CD1c-positive myeloid dendritic cell (primary cell): ENCODE data around the gene RSPO1.

Source experiments
- DNase-seq: peaks from one replicate; pipeline ENCODE4 v3.0.0-alpha.2; 2016; ENCODE audit errors: extremely low spot score

RSPO1 gene

DNA sequence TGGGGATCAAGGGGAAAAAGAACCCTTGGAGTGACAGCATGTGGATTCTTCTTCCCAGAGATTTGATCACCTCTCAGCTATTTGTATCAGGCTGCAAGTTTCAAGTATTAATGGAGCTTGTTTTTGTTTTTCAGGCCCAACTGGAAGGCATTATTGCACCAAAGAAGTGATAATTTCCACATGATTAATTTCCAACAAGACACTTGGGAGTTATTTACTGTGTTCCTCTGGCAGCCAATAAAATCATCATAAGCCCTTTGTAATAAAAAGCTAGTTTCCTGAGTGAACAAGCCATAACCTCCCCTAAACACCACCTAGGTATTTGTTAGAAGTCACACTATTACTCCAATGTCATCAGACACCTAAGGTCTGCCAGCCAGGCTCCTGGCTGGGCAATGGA is 69.8 kb downstream of the RSPO1 start:
- no peak for DNase-seq

DNA sequence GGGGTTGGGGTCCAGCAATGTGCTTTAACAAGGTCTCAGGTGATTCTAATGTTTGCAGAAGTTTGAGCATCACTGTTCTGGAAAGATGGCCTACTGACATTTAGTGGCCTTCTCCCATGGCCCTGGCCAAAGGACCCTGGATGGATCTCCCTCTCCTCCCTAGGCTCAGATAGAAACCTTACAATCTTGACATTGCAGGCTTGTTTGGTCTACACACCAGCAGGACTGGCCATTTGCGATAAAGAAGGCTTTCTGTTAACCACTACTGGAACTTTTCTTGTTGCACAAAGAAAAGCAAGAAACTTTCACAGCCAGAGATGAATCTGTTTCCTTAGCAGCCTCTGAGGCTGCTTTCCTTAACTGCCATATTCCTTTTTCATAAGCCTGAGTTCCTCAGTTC is 71.7 kb downstream of the RSPO1 start:
- no peak for DNase-seq
